ENCODE data around the gene RNU4-1. TPM values are rescaled to one million over a fixed set of nuclear protein-coding genes. Genes with fewer than 3 reads are reported as not detected.

RNU4-1 gene
- total RNA-seq, 1 experiment from 2014 or later = under 0.01 TPM

DNA sequence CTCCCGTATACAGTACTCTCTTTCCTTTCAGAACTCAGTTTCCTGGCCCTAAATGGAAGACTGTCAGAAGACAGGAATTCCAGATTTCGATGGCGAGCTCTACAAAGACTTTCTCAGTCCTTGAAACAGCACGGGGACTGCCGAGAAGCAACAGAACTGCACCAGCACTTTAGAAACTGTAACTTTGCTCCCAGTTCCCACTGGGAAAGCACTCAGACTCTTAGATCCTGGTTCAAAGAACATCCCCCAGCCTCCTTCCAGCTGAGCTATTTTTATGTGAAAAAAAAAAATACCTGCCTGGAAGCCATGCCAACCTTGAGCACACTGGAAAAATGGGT lies 29.3 kb downstream of the RNU4-1 start:
- H3K27ac ChIP-seq (ENCODE audit: low read length) = no peak overlapping the region
- peaks cover 15% of the 10 kb centered on the region for H3K4me1 ChIP-seq (ENCODE audit: low read length)
- H3K36me3 ChIP-seq (ENCODE audit: insufficient read depth, low read length) = no peaks in the 10 kb centered on the region
- no peak overlapping the region for H3K9ac ChIP-seq (ENCODE audit: low read length)
- no peak overlapping the region for H3K4me3 ChIP-seq (ENCODE audit: low read length)
- no peaks in the 10 kb centered on the region for H3K79me2 ChIP-seq (ENCODE audit: low read length)
- peaks cover 11% of the 10 kb centered on the region for H4K20me1 ChIP-seq (ENCODE audit: insufficient read depth, low read depth, low read length)
- no peak for DNase-seq
- H3K4me2 ChIP-seq (ENCODE audit: low read depth, low read length, poor library complexity, severe bottlenecking) = no peak overlapping the region
- no peaks in the 10 kb centered on the region for H3K9me2 ChIP-seq (replicated peaks; ENCODE audit: insufficient read depth, low read length)
- no peaks in the 10 kb centered on the region for H3K27me3 ChIP-seq (ENCODE audit: low read length)
- no peak overlapping the region for H2AFZ ChIP-seq (ENCODE audit: low read length)
- no peaks in the 10 kb centered on the region for H3K9me3 ChIP-seq (ENCODE audit: low read length)

DNA sequence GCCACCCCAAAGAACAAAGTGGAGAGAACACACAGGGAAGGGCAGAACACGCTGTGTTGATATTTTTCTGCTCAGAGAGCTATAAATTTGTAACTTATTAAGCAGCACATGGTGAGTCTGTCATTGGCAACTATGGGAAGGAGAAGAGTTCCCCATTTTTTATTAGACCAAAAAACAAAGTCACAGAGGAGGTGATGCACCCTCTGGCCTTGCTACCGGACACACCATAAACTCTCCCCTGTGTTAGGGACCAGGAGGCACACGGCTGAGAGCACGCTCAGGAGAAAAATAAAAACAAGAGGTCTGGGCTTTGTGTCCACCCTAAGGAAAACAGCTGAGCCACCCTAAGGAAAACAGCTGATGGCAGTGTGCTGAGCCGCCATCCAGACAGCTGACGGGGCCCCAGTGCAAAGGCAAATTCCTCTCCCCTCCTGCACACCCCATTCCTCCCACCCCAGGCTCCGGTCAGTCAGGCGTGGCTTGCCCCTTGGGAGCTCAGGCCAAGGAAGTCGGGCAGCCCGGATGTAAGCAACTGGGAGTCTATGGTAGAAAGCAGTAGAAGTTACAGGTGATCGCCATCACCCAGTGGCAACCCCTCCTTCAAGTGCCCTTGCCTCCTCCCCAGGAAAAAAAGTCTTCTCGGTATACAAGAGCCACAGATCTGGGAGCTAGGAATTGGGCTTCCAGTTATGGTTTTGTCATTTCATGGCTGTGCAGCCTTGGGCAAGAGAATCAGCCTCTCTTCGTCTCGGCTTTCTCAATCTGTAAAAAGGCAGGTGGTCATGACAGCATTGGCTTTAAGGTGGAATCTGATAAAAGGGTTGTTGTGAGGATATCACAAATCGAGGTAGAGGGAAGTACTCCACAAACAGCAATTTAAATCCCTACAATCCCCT lies 29.9 kb downstream of the RNU4-1 start:
- H3K27me3 ChIP-seq (ENCODE audit: low read length) = no peaks in the 10 kb centered on the region
- H3K4me3 ChIP-seq (ENCODE audit: low read length) = no peak overlapping the region
- H4K20me1 ChIP-seq (ENCODE audit: insufficient read depth, low read depth, low read length) = peaks cover 11% of the 10 kb centered on the region
- H3K9ac ChIP-seq (ENCODE audit: low read length) = no peak overlapping the region
- no peaks in the 10 kb centered on the region for H3K36me3 ChIP-seq (ENCODE audit: insufficient read depth, low read length)
- no peaks in the 10 kb centered on the region for H3K9me2 ChIP-seq (replicated peaks; ENCODE audit: insufficient read depth, low read length)
- H2AFZ ChIP-seq (ENCODE audit: low read length) = no peak overlapping the region
- H3K79me2 ChIP-seq (ENCODE audit: low read length) = no peaks in the 10 kb centered on the region
- no peak overlapping the region for H3K4me2 ChIP-seq (ENCODE audit: low read depth, low read length, poor library complexity, severe bottlenecking)
- H3K4me1 ChIP-seq (ENCODE audit: low read length) = peaks cover 15% of the 10 kb centered on the region
- no peaks in the 10 kb centered on the region for H3K9me3 ChIP-seq (ENCODE audit: low read length)
- no peak overlapping the region for H3K27ac ChIP-seq (ENCODE audit: low read length)
- no peak for DNase-seq

DNA sequence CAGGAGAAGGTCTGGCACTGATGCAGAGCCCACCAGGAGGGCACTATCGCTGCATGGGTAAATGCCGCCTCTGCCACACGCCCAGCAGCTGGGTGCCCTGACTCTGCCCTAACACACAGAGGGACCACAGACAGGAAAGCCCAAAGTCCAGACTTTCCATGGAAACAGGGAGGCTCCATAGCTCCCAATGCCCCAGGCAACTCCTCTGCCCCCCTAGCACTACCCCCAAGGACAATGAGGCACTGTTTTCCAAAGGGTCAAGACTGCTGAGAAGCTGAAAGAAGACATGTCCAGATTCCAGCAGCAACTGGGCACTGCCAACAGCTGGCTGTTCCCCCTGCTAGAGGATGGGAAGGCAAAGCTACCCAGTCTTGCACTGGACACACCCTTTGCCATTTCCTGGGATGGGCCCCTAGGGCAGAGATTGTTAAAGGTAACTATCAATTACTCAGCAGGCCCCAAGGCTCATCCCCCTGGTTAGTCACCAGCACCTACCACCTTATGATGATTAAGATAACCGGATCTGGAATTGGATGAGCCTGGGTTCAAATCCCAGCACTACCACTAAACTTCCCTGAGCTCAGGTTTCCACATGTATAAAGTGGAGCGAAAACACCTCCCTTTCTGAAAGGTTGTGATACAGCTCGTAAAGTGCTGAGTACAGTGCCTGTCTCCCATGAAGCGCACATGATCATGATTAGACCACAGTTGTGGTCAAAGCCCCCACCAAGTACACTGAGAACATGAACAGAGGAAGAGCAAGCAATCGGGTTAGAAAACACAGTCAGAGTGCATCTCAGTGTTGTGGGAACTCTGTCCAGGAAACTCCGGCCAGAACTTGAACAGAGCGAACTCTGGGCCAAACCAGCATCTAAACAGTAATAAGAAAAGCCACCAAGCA lies 30.8 kb downstream of the RNU4-1 start:
- no peaks in the 10 kb centered on the region for H3K27me3 ChIP-seq (ENCODE audit: low read length)
- H3K9me2 ChIP-seq (replicated peaks; ENCODE audit: insufficient read depth, low read length) = no peaks in the 10 kb centered on the region
- H3K4me3 ChIP-seq (ENCODE audit: low read length) = no peak overlapping the region
- no peak overlapping the region for H3K27ac ChIP-seq (ENCODE audit: low read length)
- no peak overlapping the region for H3K4me2 ChIP-seq (ENCODE audit: low read depth, low read length, poor library complexity, severe bottlenecking)
- H3K9ac ChIP-seq (ENCODE audit: low read length) = no peak overlapping the region
- H3K36me3 ChIP-seq (ENCODE audit: insufficient read depth, low read length) = no peaks in the 10 kb centered on the region
- H3K9me3 ChIP-seq (ENCODE audit: low read length) = no peaks in the 10 kb centered on the region
- H3K79me2 ChIP-seq (ENCODE audit: low read length) = no peaks in the 10 kb centered on the region
- H4K20me1 ChIP-seq (ENCODE audit: insufficient read depth, low read depth, low read length) = peaks cover 11% of the 10 kb centered on the region
- peaks cover 15% of the 10 kb centered on the region for H3K4me1 ChIP-seq (ENCODE audit: low read length)
- H2AFZ ChIP-seq (ENCODE audit: low read length) = no peak overlapping the region
- no peak for DNase-seq

DNA sequence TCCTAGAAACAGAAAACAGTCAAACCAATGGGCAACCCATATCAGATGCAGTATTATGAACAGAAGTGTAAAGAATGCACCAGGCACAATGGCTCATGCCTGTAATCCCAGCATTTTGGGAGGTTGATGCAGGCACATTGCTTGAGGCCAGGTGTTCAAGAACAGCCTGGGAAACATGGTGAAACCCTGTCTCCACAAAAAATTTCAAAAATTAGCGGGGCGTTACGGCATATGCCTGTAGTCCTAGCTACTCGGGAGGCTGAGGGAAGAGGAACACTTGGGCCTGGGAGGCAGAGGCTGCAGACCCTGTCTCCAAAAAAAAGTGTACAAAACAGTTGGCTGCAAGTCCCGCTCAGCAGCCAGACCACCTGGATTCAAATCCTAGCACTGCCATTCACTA lies 32.4 kb downstream of the RNU4-1 start:
- H3K9me2 ChIP-seq (replicated peaks; ENCODE audit: insufficient read depth, low read length) = no peaks in the 10 kb centered on the region
- peaks cover 10% of the 10 kb centered on the region for H3K4me1 ChIP-seq (ENCODE audit: low read length)
- no peak overlapping the region for H3K4me2 ChIP-seq (ENCODE audit: low read depth, low read length, poor library complexity, severe bottlenecking)
- no peak overlapping the region for H3K4me3 ChIP-seq (ENCODE audit: low read length)
- H4K20me1 ChIP-seq (ENCODE audit: insufficient read depth, low read depth, low read length) = peaks cover 11% of the 10 kb centered on the region
- no peaks in the 10 kb centered on the region for H3K79me2 ChIP-seq (ENCODE audit: low read length)
- H3K36me3 ChIP-seq (ENCODE audit: insufficient read depth, low read length) = no peaks in the 10 kb centered on the region
- DNase-seq = no peak
- no peak overlapping the region for H3K9ac ChIP-seq (ENCODE audit: low read length)
- no peaks in the 10 kb centered on the region for H3K9me3 ChIP-seq (ENCODE audit: low read length)
- H3K27ac ChIP-seq (ENCODE audit: low read length) = no peak overlapping the region
- H3K27me3 ChIP-seq (ENCODE audit: low read length) = no peaks in the 10 kb centered on the region
- no peak overlapping the region for H2AFZ ChIP-seq (ENCODE audit: low read length)

DNA sequence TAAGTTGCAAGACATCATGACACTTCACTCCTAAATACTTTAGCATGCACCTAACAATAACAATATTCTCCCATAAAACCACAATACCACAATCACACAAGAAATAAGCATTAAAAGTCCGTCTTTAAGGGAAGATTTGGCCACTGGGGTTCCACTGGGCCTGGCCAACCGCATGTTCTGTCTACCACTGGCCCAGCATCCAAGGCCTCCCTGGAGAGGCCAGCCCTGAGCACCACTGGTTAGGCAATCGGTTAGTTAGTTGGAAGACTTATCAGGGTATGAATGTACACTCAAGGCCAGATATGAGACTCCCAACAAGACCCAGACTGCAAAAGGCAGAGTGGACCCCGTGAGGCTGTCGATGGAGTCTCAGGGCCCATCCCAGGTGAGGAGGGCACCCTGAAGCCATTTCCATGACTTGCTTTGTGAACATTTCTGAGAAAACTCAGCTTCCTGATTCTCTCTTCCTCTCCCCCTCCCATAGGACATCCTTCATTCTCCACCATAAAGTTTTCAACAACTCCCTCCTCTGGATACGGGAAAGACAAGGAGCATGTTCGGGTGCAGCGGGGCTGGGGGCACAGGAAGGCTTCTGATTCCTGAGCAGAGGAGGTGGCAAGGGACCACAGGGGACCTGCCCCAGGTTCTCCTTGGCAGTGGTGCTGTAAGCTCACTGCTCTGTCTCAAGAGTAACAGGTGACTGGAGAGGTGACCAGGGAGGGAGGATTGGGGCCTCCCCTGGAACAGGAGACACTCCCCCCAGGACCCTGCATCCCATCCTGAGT lies 33.4 kb downstream of the RNU4-1 start:
- no peaks in the 10 kb centered on the region for H3K36me3 ChIP-seq (ENCODE audit: insufficient read depth, low read length)
- no peak overlapping the region for H3K27ac ChIP-seq (ENCODE audit: low read length)
- DNase-seq = no peak
- H2AFZ ChIP-seq (ENCODE audit: low read length) = no peak overlapping the region
- H3K4me2 ChIP-seq (ENCODE audit: low read depth, low read length, poor library complexity, severe bottlenecking) = no peak overlapping the region
- H3K4me1 ChIP-seq (ENCODE audit: low read length) = peaks cover 3% of the 10 kb centered on the region
- H3K9ac ChIP-seq (ENCODE audit: low read length) = no peak overlapping the region
- H3K9me2 ChIP-seq (replicated peaks; ENCODE audit: insufficient read depth, low read length) = no peaks in the 10 kb centered on the region
- peaks cover 7% of the 10 kb centered on the region for H4K20me1 ChIP-seq (ENCODE audit: insufficient read depth, low read depth, low read length)
- no peaks in the 10 kb centered on the region for H3K27me3 ChIP-seq (ENCODE audit: low read length)
- no peak overlapping the region for H3K4me3 ChIP-seq (ENCODE audit: low read length)
- no peaks in the 10 kb centered on the region for H3K79me2 ChIP-seq (ENCODE audit: low read length)
- no peaks in the 10 kb centered on the region for H3K9me3 ChIP-seq (ENCODE audit: low read length)

DNA sequence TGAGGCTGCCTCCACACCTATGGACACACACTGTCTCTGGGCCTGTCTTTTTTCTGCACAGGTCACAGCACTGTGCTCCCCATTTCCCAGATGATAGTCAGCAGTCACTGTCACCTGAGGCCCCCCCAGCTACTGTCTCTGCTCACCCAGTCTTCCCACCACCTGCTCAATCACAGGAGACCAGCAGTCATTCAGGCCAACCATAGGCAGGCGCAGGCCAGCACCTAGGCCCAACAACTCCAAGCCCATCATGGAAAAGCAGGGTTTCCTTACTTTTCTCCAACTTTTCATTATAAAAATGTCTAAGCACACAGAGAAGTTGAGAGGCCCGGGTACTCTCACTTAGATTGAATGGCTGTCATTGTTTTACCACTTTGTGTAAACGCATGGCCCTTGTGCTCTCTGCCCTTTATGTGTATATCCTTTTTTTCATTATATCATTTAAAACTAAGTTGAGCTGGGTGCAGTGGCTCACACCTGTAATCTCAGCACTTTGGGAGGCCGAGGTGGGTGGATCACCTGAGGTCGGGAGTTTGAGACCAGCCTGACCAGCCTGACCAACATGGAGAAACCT lies 34.6 kb downstream of the RNU4-1 start:
- H3K4me2 ChIP-seq (ENCODE audit: low read depth, low read length, poor library complexity, severe bottlenecking) = no peak overlapping the region
- H3K27ac ChIP-seq (ENCODE audit: low read length) = no peak overlapping the region
- H3K36me3 ChIP-seq (ENCODE audit: insufficient read depth, low read length) = no peaks in the 10 kb centered on the region
- no peaks in the 10 kb centered on the region; the same call in 1 of the 2 replicates for H3K4me1 ChIP-seq (ENCODE audit: low read length)
- no peak overlapping the region for H3K9ac ChIP-seq (ENCODE audit: low read length)
- H3K9me3 ChIP-seq (ENCODE audit: low read length) = no peaks in the 10 kb centered on the region
- no peaks in the 10 kb centered on the region for H3K27me3 ChIP-seq (ENCODE audit: low read length)
- no peak overlapping the region for H3K4me3 ChIP-seq (ENCODE audit: low read length)
- H2AFZ ChIP-seq (ENCODE audit: low read length) = no peak overlapping the region
- no peaks in the 10 kb centered on the region; the same call in 1 of the 2 replicates for H4K20me1 ChIP-seq (ENCODE audit: insufficient read depth, low read depth, low read length)
- H3K9me2 ChIP-seq (replicated peaks; ENCODE audit: insufficient read depth, low read length) = no peaks in the 10 kb centered on the region
- DNase-seq = no peak
- no peaks in the 10 kb centered on the region for H3K79me2 ChIP-seq (ENCODE audit: low read length)

DNA sequence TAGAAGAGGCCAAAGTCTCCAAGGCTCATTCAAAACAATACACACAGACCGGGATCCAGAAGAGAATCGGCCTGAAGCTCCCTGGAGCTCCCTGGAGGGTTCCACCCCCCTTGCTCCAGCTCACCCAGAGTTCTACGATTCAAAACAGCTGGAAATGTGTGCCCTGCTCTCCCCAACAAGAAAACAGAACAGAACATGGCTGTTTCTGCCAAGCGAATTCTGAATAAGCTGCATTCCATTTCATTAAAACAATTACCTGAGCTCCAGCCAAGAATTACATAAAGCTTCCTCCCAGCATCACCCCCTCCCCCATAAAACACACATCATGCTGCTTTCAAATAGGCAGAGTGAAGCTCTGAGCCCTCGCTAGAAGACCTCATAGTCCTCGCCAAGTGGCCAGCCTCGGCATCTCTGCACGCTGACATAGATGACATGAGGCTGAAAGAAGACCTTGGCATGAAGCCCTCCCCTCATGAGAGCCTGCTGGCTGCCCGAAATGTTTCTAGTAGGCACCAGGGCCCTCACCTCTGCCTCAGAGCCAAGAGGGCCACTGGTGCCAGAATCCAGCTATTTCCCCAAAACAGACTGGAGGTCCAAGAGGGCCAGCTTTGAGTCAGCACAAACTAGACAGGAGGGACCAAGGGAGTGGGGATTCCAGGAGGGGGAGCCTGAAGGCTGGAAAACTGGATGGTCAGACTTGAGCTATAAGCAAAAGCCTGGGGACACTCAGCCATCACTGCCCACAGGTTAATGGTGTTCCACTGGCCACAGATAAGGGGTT lies 35.8 kb downstream of the RNU4-1 start:
- Histone ChIP-seq H4K20me1 (ENCODE audit: insufficient read depth, low read depth, low read length) (no peaks in the 10 kb centered on the region; the same call in 1 of the 2 replicates), H3K27ac (ENCODE audit: low read length) (no peak overlapping the region), H2AFZ (ENCODE audit: low read length) (no peak overlapping the region), H3K9me3 (ENCODE audit: low read length) (no peaks in the 10 kb centered on the region), H3K4me1 (ENCODE audit: low read length) (no peaks in the 10 kb centered on the region), H3K4me2 (ENCODE audit: low read depth, low read length, poor library complexity, severe bottlenecking) (no peak overlapping the region), H3K79me2 (ENCODE audit: low read length) (no peaks in the 10 kb centered on the region), H3K27me3 (ENCODE audit: low read length) (no peaks in the 10 kb centered on the region), H3K4me3 (ENCODE audit: low read length) (no peak overlapping the region), H3K36me3 (ENCODE audit: insufficient read depth, low read length) (no peaks in the 10 kb centered on the region), H3K9me2 (replicated peaks; ENCODE audit: insufficient read depth, low read length) (no peaks in the 10 kb centered on the region), H3K9ac (ENCODE audit: low read length) (no peak overlapping the region)
- DNase-seq = no peak

Data from Karpas-422 (cell line).